HEK293 (cell line): ENCODE data around the gene PLCB1.

ENCODE experiments used
- CTCF ChIA-PET: fragments of 350-600 bp; formaldehyde crosslinking; extraction: SDS; loops from one replicate; lab custom pipeline; 2021; ENCODE audit warnings: antibody characterized with exemption; lab: Yijun Ruan, JAX
- POLR2A ChIA-PET: fragments of 300-600 bp; formaldehyde crosslinking; extraction: SDS; loops from one replicate; lab custom pipeline; 2020; ENCODE audit warnings: antibody characterized with exemption, inconsistent platforms; lab: Yijun Ruan, JAX
- H3K27ac ChIP-seq: fragments of 200-500 bp; sonication (Bioruptor generic); 2 replicates; pipeline ENCODE4 v1.5.1; 2014; ENCODE audit warnings: low read depth, low read length, control low read depth, inconsistent platforms; ENCODE audit errors: extremely low read depth
- H3K36me3 ChIP-seq, 2 experiments: fragments of 200-500 bp in 1 of 2; sonication (Bioruptor generic) in 1 of 2; 1 replicate in 1 of 2; 2 replicates in 1 of 2; pipeline ENCODE4 v1.5.1; 2014 to 2017; ENCODE audit warnings: inconsistent platforms in 2 of 2, low read length in 2 of 2; ENCODE audit not compliant: control insufficient read depth in 2 of 2, insufficient read depth in 1 of 2
- H3K4me1 ChIP-seq: fragments of 200-500 bp; sonication (Bioruptor generic); 2 replicates; pipeline ENCODE4 v1.5.1; 2014; ENCODE audit warnings: mild to moderate bottlenecking, low read length, inconsistent platforms; ENCODE audit not compliant: control insufficient read depth, insufficient read depth
- H3K4me3 ChIP-seq: 2 replicates; pipeline ENCODE4 v1.5.1; 2011; ENCODE audit warnings: low read depth, mild to moderate bottlenecking, control low read depth, low read length, moderate library complexity
- H3K9me3 ChIP-seq: fragments of 200-500 bp; sonication (Bioruptor generic); 2 replicates; pipeline ENCODE4 v1.5.1; 2014; ENCODE audit warnings: low read depth, low read length, inconsistent platforms; ENCODE audit not compliant: control insufficient read depth, insufficient read depth
- AEBP2 ChIP-seq: fragments of 450-650 bp; formaldehyde crosslinking; IDR thresholded peaks from 2 replicates; pipeline ENCODE4 v1.5.1; 2016; ENCODE audit warnings: missing biosample characterization, missing genetic modification characterization, borderline replicate concordance
- BCL6B ChIP-seq: fragments of 450-650 bp; formaldehyde crosslinking; IDR thresholded peaks from 2 replicates; pipeline ENCODE4 v1.5.1; 2017; ENCODE audit warnings: missing biosample characterization, missing genetic modification characterization
- EGR2 ChIP-seq: fragments of 450-650 bp; formaldehyde crosslinking; IDR thresholded peaks from 2 replicates; pipeline ENCODE4 v1.5.1; 2016; ENCODE audit warnings: low read depth, missing biosample characterization, missing genetic modification characterization
- OSR2 ChIP-seq: fragments of 450-650 bp; formaldehyde crosslinking; IDR thresholded peaks from 2 replicates; pipeline ENCODE4 v1.5.1; 2016; ENCODE audit warnings: missing biosample characterization, missing genetic modification characterization
- SCRT2 ChIP-seq: fragments of 450-650 bp; formaldehyde crosslinking; IDR thresholded peaks from 2 replicates; pipeline ENCODE4 v1.5.1; 2016; ENCODE audit warnings: missing biosample characterization, missing genetic modification characterization
- SP3 ChIP-seq: fragments of 450-650 bp; formaldehyde crosslinking; IDR thresholded peaks from 2 replicates; pipeline ENCODE4 v1.5.1; 2016; ENCODE audit warnings: missing biosample characterization, missing genetic modification characterization
- SP7 ChIP-seq: fragments of 450-650 bp; formaldehyde crosslinking; IDR thresholded peaks from 2 replicates; pipeline ENCODE4 v1.5.1; 2016; ENCODE audit warnings: missing biosample characterization, missing genetic modification characterization
- ZFP3 ChIP-seq: fragments of 450-650 bp; formaldehyde crosslinking; IDR thresholded peaks from 2 replicates; pipeline ENCODE4 v1.5.1; 2016; ENCODE audit warnings: low read depth, missing biosample characterization, missing genetic modification characterization
- ZNF112 ChIP-seq: fragments of 450-650 bp; formaldehyde crosslinking; IDR thresholded peaks from 2 replicates; pipeline ENCODE4 v1.5.0; 2017; ENCODE audit warnings: missing biosample characterization, missing genetic modification characterization
- ZNF394 ChIP-seq: fragments of 450-650 bp; formaldehyde crosslinking; IDR thresholded peaks from 2 replicates; pipeline ENCODE4 v1.5.1; 2016; ENCODE audit warnings: missing biosample characterization, missing genetic modification characterization, mild to moderate bottlenecking, moderate library complexity, borderline replicate concordance
- ZNF488 ChIP-seq: fragments of 450-650 bp; formaldehyde crosslinking; IDR thresholded peaks from 2 replicates; pipeline ENCODE4 v1.5.1; 2016; ENCODE audit warnings: missing biosample characterization, missing genetic modification characterization
- ZNF501 ChIP-seq: fragments of 450-650 bp; formaldehyde crosslinking; IDR thresholded peaks from 2 replicates; pipeline ENCODE4 v1.5.1; 2016; ENCODE audit warnings: missing biosample characterization, missing genetic modification characterization
- ZNF521 ChIP-seq: fragments of 450-650 bp; formaldehyde crosslinking; IDR thresholded peaks from 2 replicates; pipeline ENCODE4 v1.5.1; 2017; ENCODE audit warnings: missing biosample characterization, mild to moderate bottlenecking, missing genetic modification characterization
- ZNF529 ChIP-seq: fragments of 450-650 bp; formaldehyde crosslinking; IDR thresholded peaks from 2 replicates; pipeline ENCODE4 v1.5.1; 2017; ENCODE audit warnings: missing genetic modification characterization, missing biosample characterization; ENCODE audit not compliant: insufficient replicate concordance
- ZNF560 ChIP-seq: fragments of 450-650 bp; formaldehyde crosslinking; IDR thresholded peaks from 2 replicates; pipeline ENCODE4 v1.5.1; 2017; ENCODE audit warnings: missing biosample characterization, missing genetic modification characterization, borderline replicate concordance
- ZNF600 ChIP-seq: fragments of 450-650 bp; formaldehyde crosslinking; IDR thresholded peaks from 2 replicates; pipeline ENCODE4 v1.5.1; 2016; ENCODE audit warnings: missing biosample characterization, missing genetic modification characterization
- ZNF621 ChIP-seq: fragments of 450-650 bp; formaldehyde crosslinking; IDR thresholded peaks from 2 replicates; pipeline ENCODE4 v1.5.1; 2017; ENCODE audit warnings: missing biosample characterization, missing genetic modification characterization
- ZNF645 ChIP-seq: fragments of 450-650 bp; formaldehyde crosslinking; IDR thresholded peaks from 2 replicates; pipeline ENCODE4; 2016; ENCODE audit warnings: missing biosample characterization, missing genetic modification characterization
- ZNF664 ChIP-seq: fragments of 450-650 bp; formaldehyde crosslinking; IDR thresholded peaks from 2 replicates; pipeline ENCODE4 v1.5.1; 2016; ENCODE audit warnings: missing biosample characterization, missing genetic modification characterization
- ZNF768 ChIP-seq: fragments of 450-650 bp; formaldehyde crosslinking; IDR thresholded peaks from 2 replicates; pipeline ENCODE4 v1.5.1; 2018; ENCODE audit warnings: missing biosample characterization, mild to moderate bottlenecking, missing genetic modification characterization
- ZNF776 ChIP-seq: fragments of 450-650 bp; formaldehyde crosslinking; IDR thresholded peaks from 2 replicates; pipeline ENCODE4 v1.5.0; 2017; ENCODE audit warnings: missing biosample characterization, missing genetic modification characterization, borderline replicate concordance
- ZSCAN30 ChIP-seq: fragments of 450-650 bp; IDR thresholded peaks from 2 replicates; pipeline ENCODE4 v1.5.1; 2018; ENCODE audit warnings: missing biosample characterization, mild to moderate bottlenecking, missing genetic modification characterization, moderate library complexity
- TF ChIP-seq, protein P1 (sequence below): fragments of 450-650 bp; formaldehyde crosslinking; IDR thresholded peaks from 2 replicates; pipeline ENCODE4 v1.5.1; 2016; ENCODE audit warnings: missing biosample characterization, missing genetic modification characterization
- TF ChIP-seq, protein P2 (sequence below): fragments of 450-650 bp; formaldehyde crosslinking; IDR thresholded peaks from 2 replicates; pipeline ENCODE4 v1.5.1; 2016; ENCODE audit warnings: missing biosample characterization, missing genetic modification characterization, low read depth

PLCB1 gene

GRCh38 chr20:8568075-8568474, 436.0 kb downstream of the PLCB1 start:
- CTCF ChIA-PET, result interaction anchor here (0.7 kb wide), 1 partner anchor 313 kb away, joined by 3 read pairs; no protein-coding TSS in a partner anchor
- H3K4me1 ChIP-seq, result no peaks in the 10 kb centered on the region
- no peak overlapping the region for H3K4me3 ChIP-seq
- no peaks in the 10 kb centered on the region for H3K36me3 ChIP-seq
- POLR2A ChIA-PET, result no interaction called here
- no peaks in the 10 kb centered on the region for H3K9me3 ChIP-seq
- H3K27ac ChIP-seq, result no peak overlapping the region
- no peak for TF ChIP-seq ZNF521 (tag by site-specific recombination)
- TF ChIP-seq SCRT2 (tag by site-specific recombination), result no peak
- TF ChIP-seq, protein P1, sequence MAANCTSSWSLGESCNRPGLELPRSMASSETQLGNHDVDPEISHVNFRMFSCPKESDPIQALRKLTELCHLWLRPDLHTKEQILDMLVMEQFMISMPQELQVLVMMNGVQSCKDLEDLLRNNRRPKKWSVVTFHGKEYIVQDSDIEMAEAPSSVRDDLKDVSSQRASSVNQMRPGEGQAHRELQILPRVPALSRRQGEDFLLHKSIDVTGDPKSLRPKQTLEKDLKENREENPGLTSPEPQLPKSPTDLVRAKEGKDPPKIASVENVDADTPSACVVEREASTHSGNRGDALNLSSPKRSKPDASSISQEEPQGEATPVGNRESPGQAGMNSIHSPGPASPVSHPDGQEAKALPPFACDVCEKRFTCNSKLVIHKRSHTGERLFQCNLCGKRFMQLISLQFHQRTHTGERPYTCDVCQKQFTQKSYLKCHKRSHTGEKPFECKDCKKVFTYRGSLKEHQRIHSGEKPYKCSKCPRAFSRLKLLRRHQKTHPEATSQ (tag by site-specific recombination), result no peak
- no peak for TF ChIP-seq ZNF560 (tag by site-specific recombination)
- TF ChIP-seq SP3 (tag by site-specific recombination), result no peak
- TF ChIP-seq ZNF112 (tag by site-specific recombination), result no peak
- no peak for TF ChIP-seq ZNF488 (tag by site-specific recombination)
- TF ChIP-seq, protein P2, sequence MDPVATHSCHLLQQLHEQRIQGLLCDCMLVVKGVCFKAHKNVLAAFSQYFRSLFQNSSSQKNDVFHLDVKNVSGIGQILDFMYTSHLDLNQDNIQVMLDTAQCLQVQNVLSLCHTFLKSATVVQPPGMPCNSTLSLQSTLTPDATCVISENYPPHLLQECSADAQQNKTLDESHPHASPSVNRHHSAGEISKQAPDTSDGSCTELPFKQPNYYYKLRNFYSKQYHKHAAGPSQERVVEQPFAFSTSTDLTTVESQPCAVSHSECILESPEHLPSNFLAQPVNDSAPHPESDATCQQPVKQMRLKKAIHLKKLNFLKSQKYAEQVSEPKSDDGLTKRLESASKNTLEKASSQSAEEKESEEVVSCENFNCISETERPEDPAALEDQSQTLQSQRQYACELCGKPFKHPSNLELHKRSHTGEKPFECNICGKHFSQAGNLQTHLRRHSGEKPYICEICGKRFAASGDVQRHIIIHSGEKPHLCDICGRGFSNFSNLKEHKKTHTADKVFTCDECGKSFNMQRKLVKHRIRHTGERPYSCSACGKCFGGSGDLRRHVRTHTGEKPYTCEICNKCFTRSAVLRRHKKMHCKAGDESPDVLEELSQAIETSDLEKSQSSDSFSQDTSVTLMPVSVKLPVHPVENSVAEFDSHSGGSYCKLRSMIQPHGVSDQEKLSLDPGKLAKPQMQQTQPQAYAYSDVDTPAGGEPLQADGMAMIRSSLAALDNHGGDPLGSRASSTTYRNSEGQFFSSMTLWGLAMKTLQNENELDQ (tag by site-specific recombination), result no peak
- no peak for TF ChIP-seq ZNF768 (tag by site-specific recombination)
- no peak for TF ChIP-seq ZNF501 (tag by site-specific recombination)
- no peak for TF ChIP-seq ZNF394 (tag by site-specific recombination)
- no peak for TF ChIP-seq ZNF600 (tag by site-specific recombination)
- TF ChIP-seq BCL6B (tag by site-specific recombination), result no peak
- TF ChIP-seq ZNF776, result no peak
- TF ChIP-seq ZNF645 (tag by site-specific recombination), result no peak
- no peak for TF ChIP-seq AEBP2 (tag by site-specific recombination)

DNA sequence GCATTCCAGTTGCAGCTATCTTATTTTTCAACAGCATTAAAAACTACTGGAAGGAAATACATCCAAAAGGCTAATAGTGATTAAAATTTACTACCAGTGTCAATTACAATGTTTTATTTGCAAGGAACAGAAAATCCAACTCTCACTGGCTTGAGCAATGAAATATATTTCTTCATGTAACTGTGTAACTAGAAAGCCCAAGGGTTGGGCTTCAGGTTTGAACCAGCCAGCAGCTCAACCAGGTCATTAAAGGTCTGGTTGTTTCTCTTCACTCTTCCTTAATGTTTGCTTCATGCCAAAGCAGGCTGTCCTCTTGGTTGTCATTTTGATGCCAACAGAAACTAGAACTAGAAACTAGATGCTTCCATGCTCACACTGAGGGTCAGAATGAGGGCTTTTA, 437.7 kb downstream of the PLCB1 start:
- no peak overlapping the region for H3K27ac ChIP-seq
- ChIA-PET POLR2A (no interaction called here), CTCF (interaction anchor here (0.7 kb wide), 1 partner anchor 12 kb away, joined by 3 read pairs; no protein-coding TSS in a partner anchor)
- no peak overlapping the region for H3K4me3 ChIP-seq
- no peaks in the 10 kb centered on the region for H3K4me1 ChIP-seq
- H3K36me3 ChIP-seq, result no peaks in the 10 kb centered on the region
- H3K9me3 ChIP-seq, result no peaks in the 10 kb centered on the region
- TF ChIP-seq ZNF664 (tag by site-specific recombination), result no peak
- no peak for TF ChIP-seq ZNF112 (tag by site-specific recombination)
- TF ChIP-seq SP7 (tag by site-specific recombination), result no peak
- no peak for TF ChIP-seq ZNF621 (tag by site-specific recombination)
- TF ChIP-seq ZSCAN30 (tag by site-specific recombination), result no peak
- no peak for TF ChIP-seq ZFP3 (tag by site-specific recombination)
- TF ChIP-seq EGR2 (tag by site-specific recombination), result no peak
- TF ChIP-seq ZNF529 (tag by site-specific recombination), result no peak
- no peak for TF ChIP-seq OSR2 (tag by site-specific recombination)
